ENCODE results near the gene HMCN1.

The HMCN1 gene

GRCh38 chr1:186212568-186213224, 478.5 kb downstream of the HMCN1 start:
- DNase-seq, result peak; percentile 86

- no peak for DNase-seq
These were observed 479.0 kb downstream of the HMCN1 start for GRCh38 chr1:186213225-186213607.

GRCh38 chr1:186214791-186215190, 480.6 kb downstream of the HMCN1 start:
- no peak for DNase-seq

- DNase-seq, result no peak
These were observed 481.4 kb downstream of the HMCN1 start for GRCh38 chr1:186215636-186216035.

- DNase-seq, result peak; percentile 13
These were observed 484.6 kb downstream of the HMCN1 start for GRCh38 chr1:186218654-186219352.

GRCh38 chr1:186220067-186220466, 485.9 kb downstream of the HMCN1 start:
- no peak for DNase-seq

GRCh38 chr1:186220911-186221310, 486.7 kb downstream of the HMCN1 start:
- no peak for DNase-seq

- DNase-seq, result peak; percentile 56
These were observed 490.9 kb downstream of the HMCN1 start for GRCh38 chr1:186225096-186225495.

- DNase-seq, result no peak
These were observed 494.6 kb downstream of the HMCN1 start for GRCh38 chr1:186228749-186229148.

- no peak for DNase-seq
These were observed 497.8 kb downstream of the HMCN1 start for GRCh38 chr1:186231861-186232436.

GRCh38 chr1:186234976-186235686, 500.9 kb downstream of the HMCN1 start:
- DNase-seq, result peak; percentile 16

- DNase-seq, result no peak
These were observed 501.5 kb downstream of the HMCN1 start for GRCh38 chr1:186235696-186236095.

GRCh38 chr1:186236921-186237320, 502.7 kb downstream of the HMCN1 start:
- no peak for DNase-seq

GRCh38 chr1:186239171-186239570, 505.0 kb downstream of the HMCN1 start:
- no peak for DNase-seq

- no peak for DNase-seq
These were observed 506.2 kb downstream of the HMCN1 start for GRCh38 chr1:186240436-186240835.
